Measurements from ENCODE around the gene RAD23B. TPM values are rescaled to one million over a fixed set of nuclear protein-coding genes. Genes with fewer than 3 reads are reported as not detected.
"Not testable (repeated sequence)": the region's sequence is repeated elsewhere in the genome, so short reads cannot be mapped to it uniquely, and the experiment has no call there.

The RAD23B gene
- total RNA-seq, 2 experiments from 2014 or later = 142 to 148 TPM

GRCh38 chr9:107259751-107260313 lies 23.2 kb upstream of the RAD23B start:
- H3K9me3 Mint-ChIP-seq, H3K27me3 Mint-ChIP-seq, H3K36me3 Mint-ChIP-seq, H3K4me3 Mint-ChIP-seq, H3K27ac Mint-ChIP-seq, DNase-seq, H3K4me1 Mint-ChIP-seq: not testable (repeated sequence)

GRCh38 chr9:107260437-107261081 lies 22.5 kb upstream of the RAD23B start:
- no peak overlapping the region for H3K27ac Mint-ChIP-seq
- no peak overlapping the region for H3K4me3 Mint-ChIP-seq
- H3K9me3 Mint-ChIP-seq = peaks cover 6% of the 10 kb centered on the region
- DNase-seq = no peak
- no peaks in the 10 kb centered on the region for H3K27me3 Mint-ChIP-seq
- H3K36me3 Mint-ChIP-seq = no peaks in the 10 kb centered on the region
- H3K4me1 Mint-ChIP-seq = peaks cover 6% of the 10 kb centered on the region

GRCh38 chr9:107261106-107261505 lies 22.0 kb upstream of the RAD23B start:
- DNase-seq = no peak
- Mint-ChIP-seq H3K4me3 (no peak overlapping the region), H3K9me3 (peaks cover 6% of the 10 kb centered on the region), H3K36me3 (no peaks in the 10 kb centered on the region), H3K27me3 (no peaks in the 10 kb centered on the region), H3K4me1 (peaks cover 6% of the 10 kb centered on the region), H3K27ac (no peak overlapping the region)

GRCh38 chr9:107263289-107263688 lies 19.8 kb upstream of the RAD23B start:
- Mint-ChIP-seq H3K36me3 (no peaks in the 10 kb centered on the region), H3K9me3 (peaks cover 6% of the 10 kb centered on the region), H3K4me3 (no peak overlapping the region), H3K27me3 (no peaks in the 10 kb centered on the region), H3K27ac (no peak overlapping the region), H3K4me1 (peaks cover 6% of the 10 kb centered on the region)
- no peak for DNase-seq

- H3K27me3 Mint-ChIP-seq = peaks cover 7% of the 10 kb centered on the region
- no peaks in the 10 kb centered on the region for H3K4me1 Mint-ChIP-seq
- peaks cover 6% of the 10 kb centered on the region for H3K9me3 Mint-ChIP-seq
- no peak overlapping the region for H3K27ac Mint-ChIP-seq
- no peak overlapping the region for H3K4me3 Mint-ChIP-seq
- H3K36me3 Mint-ChIP-seq = no peaks in the 10 kb centered on the region
- no peak for DNase-seq
Measured at GRCh38 chr9:107266624-107267368, 16.3 kb upstream of the RAD23B start.

- H3K27me3 Mint-ChIP-seq = peaks cover 11% of the 10 kb centered on the region
- no peak for DNase-seq
- H3K4me3 Mint-ChIP-seq = no peak overlapping the region
- no peaks in the 10 kb centered on the region for H3K4me1 Mint-ChIP-seq
- no peak overlapping the region for H3K27ac Mint-ChIP-seq
- peaks cover 6% of the 10 kb centered on the region for H3K9me3 Mint-ChIP-seq
- no peaks in the 10 kb centered on the region for H3K36me3 Mint-ChIP-seq
Measured at GRCh38 chr9:107268560-107268959, 14.5 kb upstream of the RAD23B start.

GRCh38 chr9:107269254-107269653 lies 13.8 kb upstream of the RAD23B start:
- H3K9me3 Mint-ChIP-seq = peaks cover 6% of the 10 kb centered on the region
- no peak for DNase-seq

GRCh38 chr9:107269681-107270080 lies 13.4 kb upstream of the RAD23B start:
- Mint-ChIP-seq H3K4me3 (no peak overlapping the region), H3K27me3 (peaks cover 16% of the 10 kb centered on the region), H3K36me3 (no peaks in the 10 kb centered on the region), H3K4me1 (no peaks in the 10 kb centered on the region), H3K9me3 (peaks cover 6% of the 10 kb centered on the region), H3K27ac (no peak overlapping the region)
- no peak for DNase-seq

More at GRCh38 chr9:107269254-107269653, 13.8 kb upstream of the RAD23B start:
- no peaks in the 10 kb centered on the region for H3K4me1 Mint-ChIP-seq
- no peaks in the 10 kb centered on the region for H3K36me3 Mint-ChIP-seq
- peaks cover 16% of the 10 kb centered on the region for H3K27me3 Mint-ChIP-seq
- no peak overlapping the region for H3K4me3 Mint-ChIP-seq
- H3K27ac Mint-ChIP-seq = no peak overlapping the region

- Mint-ChIP-seq H3K4me3 (no peak overlapping the region), H3K27ac (no peak overlapping the region), H3K9me3 (peaks cover 4% of the 10 kb centered on the region), H3K27me3 (peaks cover 20% of the 10 kb centered on the region), H3K4me1 (no peaks in the 10 kb centered on the region), H3K36me3 (no peaks in the 10 kb centered on the region)
- DNase-seq = no peak
Measured at GRCh38 chr9:107270082-107270481, 13.0 kb upstream of the RAD23B start.

GRCh38 chr9:107270580-107270979 lies 12.5 kb upstream of the RAD23B start:
- Mint-ChIP-seq H3K36me3 (no peaks in the 10 kb centered on the region), H3K27ac (no peak overlapping the region), H3K9me3 (no peaks in the 10 kb centered on the region), H3K4me3 (no peak overlapping the region), H3K27me3 (peaks cover 23% of the 10 kb centered on the region), H3K4me1 (no peaks in the 10 kb centered on the region)
- no peak for DNase-seq

GRCh38 chr9:107273634-107274033 lies 9.4 kb upstream of the RAD23B start:
- no peak for DNase-seq
- H3K36me3 Mint-ChIP-seq = no peaks in the 10 kb centered on the region
- H3K9me3 Mint-ChIP-seq = no peaks in the 10 kb centered on the region
- no peak overlapping the region for H3K4me3 Mint-ChIP-seq
- H3K4me1 Mint-ChIP-seq = no peaks in the 10 kb centered on the region
- H3K27me3 Mint-ChIP-seq = peaks cover 26% of the 10 kb centered on the region
- no peak overlapping the region for H3K27ac Mint-ChIP-seq

- Mint-ChIP-seq H3K27ac (no peak overlapping the region), H3K27me3 (peaks cover 23% of the 10 kb centered on the region), H3K9me3 (no peaks in the 10 kb centered on the region), H3K4me1 (no peaks in the 10 kb centered on the region), H3K36me3 (no peaks in the 10 kb centered on the region), H3K4me3 (no peak overlapping the region)
- DNase-seq = no peak
Measured at GRCh38 chr9:107274096-107274495, 9.0 kb upstream of the RAD23B start.

- Mint-ChIP-seq H3K9me3 (no peaks in the 10 kb centered on the region), H3K27me3 (peaks cover 19% of the 10 kb centered on the region), H3K36me3 (no peaks in the 10 kb centered on the region), H3K4me1 (no peaks in the 10 kb centered on the region), H3K27ac (no peak overlapping the region), H3K4me3 (no peak overlapping the region)
- no peak for DNase-seq
Measured at GRCh38 chr9:107274953-107275422, 8.1 kb upstream of the RAD23B start.

- H3K4me3 Mint-ChIP-seq = no peak overlapping the region
- H3K27ac Mint-ChIP-seq = no peak overlapping the region
- peaks cover 1% of the 10 kb centered on the region for H3K4me1 Mint-ChIP-seq
- no peaks in the 10 kb centered on the region for H3K9me3 Mint-ChIP-seq
- H3K36me3 Mint-ChIP-seq = no peaks in the 10 kb centered on the region
- no peak for DNase-seq
- peaks cover 19% of the 10 kb centered on the region for H3K27me3 Mint-ChIP-seq
Measured at GRCh38 chr9:107275530-107275929, 7.5 kb upstream of the RAD23B start.

- H3K27me3 Mint-ChIP-seq = peaks cover 19% of the 10 kb centered on the region
- peaks cover 15% of the 10 kb centered on the region for H3K4me1 Mint-ChIP-seq
- no peaks in the 10 kb centered on the region for H3K9me3 Mint-ChIP-seq
- DNase-seq = no peak
- no peaks in the 10 kb centered on the region for H3K36me3 Mint-ChIP-seq
- no peak overlapping the region for H3K27ac Mint-ChIP-seq
- no peak overlapping the region for H3K4me3 Mint-ChIP-seq
Measured at GRCh38 chr9:107276966-107277710, 5.9 kb upstream of the RAD23B start.
